Measurements from ENCODE around the gene OR6C6.

The OR6C6 gene

DNA sequence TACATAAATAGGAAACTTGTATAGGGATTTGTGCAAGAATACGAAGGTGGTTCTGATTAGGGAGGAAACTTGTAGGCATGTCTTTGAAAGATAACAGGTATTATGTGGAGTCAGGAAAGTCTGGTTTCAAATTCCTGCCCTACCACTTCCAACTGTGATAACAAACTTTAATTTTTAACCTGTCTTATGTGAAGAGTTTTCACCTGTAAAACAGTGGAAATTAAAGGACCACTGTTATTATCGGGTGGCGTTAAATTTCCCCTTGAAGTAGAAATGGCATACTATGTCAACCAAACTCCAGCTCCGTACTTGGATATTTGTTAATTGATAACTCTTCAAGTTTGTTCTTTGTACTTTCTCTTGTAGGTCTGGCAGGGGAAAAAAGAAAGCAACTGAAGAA, 23.8 kb upstream of the OR6C6 start:
- Histone ChIP-seq H4K20me1 (ENCODE audit: low read depth, low read length) (no peaks in the 10 kb centered on the region), H2AFZ (ENCODE audit: low read depth, low read length, severe bottlenecking) (no peak overlapping the region), H3K9ac (ENCODE audit: low read length) (no peak overlapping the region), H3K9me2 (replicated peaks; ENCODE audit: insufficient read depth, low read length) (no peaks in the 10 kb centered on the region), H3K79me2 (ENCODE audit: insufficient read depth, low read length) (no peaks in the 10 kb centered on the region), H3K36me3 (ENCODE audit: low read length) (no peaks in the 10 kb centered on the region), H3K27ac (ENCODE audit: low read depth, low read length) (no peak overlapping the region), H3K4me2 (ENCODE audit: low read depth, low read length, poor library complexity, severe bottlenecking) (no peak overlapping the region), H3F3A (ENCODE audit: insufficient read depth) (no peaks in the 10 kb centered on the region), H3K9me3 (ENCODE audit: insufficient read depth, low read length) (no peaks in the 10 kb centered on the region), H3K27me3 (ENCODE audit: low read length) (no peaks in the 10 kb centered on the region), H3K4me3 (ENCODE audit: insufficient read depth, low read length, poor library complexity, severe bottlenecking) (no peak overlapping the region)
- TF ChIP-seq, protein P1, sequence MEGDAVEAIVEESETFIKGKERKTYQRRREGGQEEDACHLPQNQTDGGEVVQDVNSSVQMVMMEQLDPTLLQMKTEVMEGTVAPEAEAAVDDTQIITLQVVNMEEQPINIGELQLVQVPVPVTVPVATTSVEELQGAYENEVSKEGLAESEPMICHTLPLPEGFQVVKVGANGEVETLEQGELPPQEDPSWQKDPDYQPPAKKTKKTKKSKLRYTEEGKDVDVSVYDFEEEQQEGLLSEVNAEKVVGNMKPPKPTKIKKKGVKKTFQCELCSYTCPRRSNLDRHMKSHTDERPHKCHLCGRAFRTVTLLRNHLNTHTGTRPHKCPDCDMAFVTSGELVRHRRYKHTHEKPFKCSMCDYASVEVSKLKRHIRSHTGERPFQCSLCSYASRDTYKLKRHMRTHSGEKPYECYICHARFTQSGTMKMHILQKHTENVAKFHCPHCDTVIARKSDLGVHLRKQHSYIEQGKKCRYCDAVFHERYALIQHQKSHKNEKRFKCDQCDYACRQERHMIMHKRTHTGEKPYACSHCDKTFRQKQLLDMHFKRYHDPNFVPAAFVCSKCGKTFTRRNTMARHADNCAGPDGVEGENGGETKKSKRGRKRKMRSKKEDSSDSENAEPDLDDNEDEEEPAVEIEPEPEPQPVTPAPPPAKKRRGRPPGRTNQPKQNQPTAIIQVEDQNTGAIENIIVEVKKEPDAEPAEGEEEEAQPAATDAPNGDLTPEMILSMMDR (IDR thresholded peaks at IDR 0.05; ENCODE audit: insufficient read depth, low read length, poor library complexity, severe bottlenecking), result no peak
- no peak for TF ChIP-seq EZH2phosphoT487 (conservative IDR thresholded peaks at IDR 0.05; ENCODE audit: low read length)

DNA sequence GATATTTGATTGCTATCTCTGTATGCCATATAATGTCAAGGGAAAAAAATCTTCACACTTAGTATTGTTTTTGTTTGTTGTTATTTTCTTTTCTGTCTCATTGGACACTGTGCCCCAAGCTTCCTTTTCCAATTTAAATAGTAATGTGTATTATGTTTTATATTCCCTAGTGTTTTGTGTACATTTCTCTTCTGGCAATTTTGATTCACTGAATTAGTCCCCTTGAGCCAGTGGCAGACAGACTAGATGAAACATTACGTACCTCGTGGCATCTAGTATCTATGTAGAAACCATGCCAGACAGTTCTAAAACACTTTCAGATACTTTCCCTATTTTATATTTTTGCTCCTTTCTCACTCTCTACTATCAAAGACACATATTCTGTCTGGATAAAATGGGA, 17.7 kb upstream of the OR6C6 start, which contains the start of gene OR6C1:
Gene OR6C1 (plus strand): TSS at position 301 of the 400 bp plus-strand sequence. CDS start 6,257 bp downstream, outside the sequence.
- Histone ChIP-seq H3K9me3 (ENCODE audit: insufficient read depth, low read length) (no peaks in the 10 kb centered on the region), H4K20me1 (ENCODE audit: low read depth, low read length) (no peaks in the 10 kb centered on the region), H3K27me3 (ENCODE audit: low read length) (no peaks in the 10 kb centered on the region), H3K9ac (ENCODE audit: low read length) (no peak within 1 kb of the TSS), H3K79me2 (ENCODE audit: insufficient read depth, low read length) (no peaks in the 10 kb centered on the region), H3K4me3 (ENCODE audit: insufficient read depth, low read length, poor library complexity, severe bottlenecking) (no peak within 1 kb of the TSS), H3K9me2 (replicated peaks; ENCODE audit: insufficient read depth, low read length) (no peaks in the 10 kb centered on the region), H3F3A (ENCODE audit: insufficient read depth) (no peaks in the 10 kb centered on the region), H3K4me2 (ENCODE audit: low read depth, low read length, poor library complexity, severe bottlenecking) (no peak within 1 kb of the TSS), H3K36me3 (ENCODE audit: low read length) (no peaks in the 10 kb centered on the region), H3K27ac (ENCODE audit: low read depth, low read length) (no peak within 1 kb of the TSS), H2AFZ (ENCODE audit: low read depth, low read length, severe bottlenecking) (no peak within 1 kb of the TSS)
- TF ChIP-seq, protein P1 (IDR thresholded peaks at IDR 0.05; ENCODE audit: insufficient read depth, low read length, poor library complexity, severe bottlenecking), result no peak

DNA sequence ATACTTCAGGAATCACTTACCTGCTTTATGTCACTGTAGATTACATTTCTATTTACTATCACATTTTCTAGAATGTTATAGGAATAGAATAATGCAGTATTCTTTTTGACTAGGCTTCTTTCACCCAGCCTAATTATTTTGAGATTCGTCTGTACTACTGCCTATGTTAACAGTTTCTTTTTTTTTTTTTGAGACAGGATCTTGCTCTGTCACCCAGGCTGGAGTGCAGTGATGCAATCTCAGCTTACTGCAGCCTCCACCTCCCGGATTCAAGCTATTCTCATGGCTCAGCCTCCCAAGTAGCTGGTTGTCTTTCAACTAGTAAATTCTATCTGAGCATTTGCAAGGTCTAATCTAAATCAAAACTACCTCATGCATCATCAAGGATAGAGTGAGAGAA, 6.4 kb downstream of the OR6C6 start:
- Histone ChIP-seq H3K27ac (ENCODE audit: low read depth, low read length) (no peak overlapping the region), H3K4me3 (ENCODE audit: insufficient read depth, low read length, poor library complexity, severe bottlenecking) (no peak overlapping the region), H2AFZ (ENCODE audit: low read depth, low read length, severe bottlenecking) (no peak overlapping the region), H3K9ac (ENCODE audit: low read length) (no peak overlapping the region), H3K36me3 (ENCODE audit: low read length) (no peaks in the 10 kb centered on the region), H3K9me2 (replicated peaks; ENCODE audit: insufficient read depth, low read length) (no peaks in the 10 kb centered on the region), H3F3A (ENCODE audit: insufficient read depth) (no peaks in the 10 kb centered on the region), H3K27me3 (ENCODE audit: low read length) (no peaks in the 10 kb centered on the region), H3K4me2 (ENCODE audit: low read depth, low read length, poor library complexity, severe bottlenecking) (no peak overlapping the region), H4K20me1 (ENCODE audit: low read depth, low read length) (no peaks in the 10 kb centered on the region), H3K9me3 (ENCODE audit: insufficient read depth, low read length) (no peaks in the 10 kb centered on the region), H3K79me2 (ENCODE audit: insufficient read depth, low read length) (no peaks in the 10 kb centered on the region)
- TF ChIP-seq, protein P1 (IDR thresholded peaks at IDR 0.05; ENCODE audit: insufficient read depth, low read length, poor library complexity, severe bottlenecking), result no peak
- no peak for TF ChIP-seq EZH2phosphoT487 (conservative IDR thresholded peaks at IDR 0.05; ENCODE audit: low read length)

All from SU-DHL-6 (cell line).